ENCODE measurements around the gene TRAF3.
"Not testable (repeated sequence)": the region's sequence is repeated elsewhere in the genome, so short reads cannot be mapped to it uniquely, and the experiment has no call there.

Gene TRAF3

DNA sequence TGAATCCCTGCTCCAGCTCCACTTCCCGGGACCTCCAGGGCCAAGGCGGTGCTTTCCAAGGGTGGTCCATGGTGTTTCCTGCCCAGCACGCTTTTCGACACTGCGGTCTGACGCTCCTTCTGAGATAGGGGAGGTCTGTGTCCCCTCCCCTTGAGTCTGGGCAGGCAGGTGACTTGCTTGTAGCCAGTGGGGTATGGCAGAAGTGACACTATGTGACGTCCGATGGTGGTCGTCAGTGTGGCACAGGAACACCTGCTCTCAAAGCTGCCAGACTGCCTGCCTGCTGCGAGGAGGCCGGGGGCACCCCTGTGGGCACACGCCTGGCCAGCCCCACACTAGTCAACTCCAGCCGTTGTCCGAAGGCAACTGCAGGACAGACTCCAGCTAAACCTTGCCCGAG is 16.0 kb upstream of the TRAF3 start:
- TF ChIP-seq EZH2 (IDR thresholded peaks at IDR 0.05; ENCODE audit: borderline replicate concordance, low read depth, low read length, severe bottlenecking): no peak
- TF ChIP-seq, protein P1, sequence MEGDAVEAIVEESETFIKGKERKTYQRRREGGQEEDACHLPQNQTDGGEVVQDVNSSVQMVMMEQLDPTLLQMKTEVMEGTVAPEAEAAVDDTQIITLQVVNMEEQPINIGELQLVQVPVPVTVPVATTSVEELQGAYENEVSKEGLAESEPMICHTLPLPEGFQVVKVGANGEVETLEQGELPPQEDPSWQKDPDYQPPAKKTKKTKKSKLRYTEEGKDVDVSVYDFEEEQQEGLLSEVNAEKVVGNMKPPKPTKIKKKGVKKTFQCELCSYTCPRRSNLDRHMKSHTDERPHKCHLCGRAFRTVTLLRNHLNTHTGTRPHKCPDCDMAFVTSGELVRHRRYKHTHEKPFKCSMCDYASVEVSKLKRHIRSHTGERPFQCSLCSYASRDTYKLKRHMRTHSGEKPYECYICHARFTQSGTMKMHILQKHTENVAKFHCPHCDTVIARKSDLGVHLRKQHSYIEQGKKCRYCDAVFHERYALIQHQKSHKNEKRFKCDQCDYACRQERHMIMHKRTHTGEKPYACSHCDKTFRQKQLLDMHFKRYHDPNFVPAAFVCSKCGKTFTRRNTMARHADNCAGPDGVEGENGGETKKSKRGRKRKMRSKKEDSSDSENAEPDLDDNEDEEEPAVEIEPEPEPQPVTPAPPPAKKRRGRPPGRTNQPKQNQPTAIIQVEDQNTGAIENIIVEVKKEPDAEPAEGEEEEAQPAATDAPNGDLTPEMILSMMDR (IDR thresholded peaks at IDR 0.05; ENCODE audit: borderline replicate concordance, extremely low read depth, low read length, poor library complexity, severe bottlenecking): no peak
- no peak for DNase-seq
- H3K9ac ChIP-seq (ENCODE audit: low read depth, low read length): no peak overlapping the region

DNA sequence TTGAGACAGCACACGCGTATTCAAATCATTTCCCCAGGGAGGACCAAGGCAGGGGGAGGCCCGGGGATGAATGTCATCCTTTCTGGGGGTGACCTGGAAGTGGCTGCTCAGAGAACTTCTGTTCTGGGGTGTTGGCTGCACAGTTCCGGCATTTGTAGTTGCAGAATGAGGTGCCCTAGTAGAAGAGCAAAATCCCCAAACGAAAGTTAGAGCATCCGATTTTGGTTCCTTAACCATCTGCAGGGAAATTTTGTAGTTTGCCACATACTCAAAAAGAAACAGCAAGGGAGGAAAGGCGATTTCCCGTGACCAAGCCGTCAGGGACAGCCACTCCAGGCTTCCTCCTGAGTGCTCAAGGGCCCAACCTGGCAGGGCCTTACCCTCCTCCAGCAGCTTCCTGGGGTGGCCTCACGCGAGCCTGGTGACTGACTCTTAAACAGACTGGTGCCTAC is 13.0 kb upstream of the TRAF3 start:
- no peak for TF ChIP-seq EZH2 (IDR thresholded peaks at IDR 0.05; ENCODE audit: borderline replicate concordance, low read depth, low read length, severe bottlenecking)
- TF ChIP-seq, protein P1 (IDR thresholded peaks at IDR 0.05; ENCODE audit: borderline replicate concordance, extremely low read depth, low read length, poor library complexity, severe bottlenecking): no peak
- no peaks in the 10 kb centered on the region for H3K36me3 ChIP-seq (ENCODE audit: insufficient read depth, low read length)
- ATAC-seq (ENCODE audit: insufficient read depth, low read depth) (no peak), DNase-seq (no peak)
- no peak overlapping the region for H3K9ac ChIP-seq (ENCODE audit: low read depth, low read length)
- no peaks in the 10 kb centered on the region for H3K9me3 ChIP-seq (ENCODE audit: insufficient read depth, low read length, severe bottlenecking)
- no peak overlapping the region for H2AFZ ChIP-seq (ENCODE audit: low read depth, low read length)
- H3K27me3 ChIP-seq (ENCODE audit: insufficient read depth, low read length, poor library complexity): no peaks in the 10 kb centered on the region
- H3K79me2 ChIP-seq (ENCODE audit: insufficient read depth, low read length): no peaks in the 10 kb centered on the region
- no peak overlapping the region for H3K27ac ChIP-seq (ENCODE audit: low read length)
- no peak overlapping the region for H3K4me2 ChIP-seq (ENCODE audit: insufficient read depth, low read length)
- peaks cover 3% of the 10 kb centered on the region; the same call in 1 of the 2 replicates for H3K4me1 ChIP-seq (ENCODE audit: insufficient read depth, low read length)
- no peaks in the 10 kb centered on the region for H4K20me1 ChIP-seq (ENCODE audit: insufficient read depth, low read length)
- no peak overlapping the region for H3K4me3 ChIP-seq (ENCODE audit: low read depth in 1 of 2, low read length in 2 of 2)

More for the DNA sequence above, 16.0 kb upstream of the TRAF3 start:
- Histone ChIP-seq H3K4me2 (ENCODE audit: insufficient read depth, low read length) (no peak overlapping the region), H2AFZ (ENCODE audit: low read depth, low read length) (no peak overlapping the region), H3K9me3 (ENCODE audit: insufficient read depth, low read length, severe bottlenecking) (no peaks in the 10 kb centered on the region), H3K4me1 (ENCODE audit: insufficient read depth, low read length) (peaks cover 3% of the 10 kb centered on the region; the same call in 1 of the 2 replicates), H3K27me3 (ENCODE audit: insufficient read depth, low read length, poor library complexity) (no peaks in the 10 kb centered on the region), H3K4me3 (ENCODE audit: low read depth in 1 of 2, low read length in 2 of 2) (no peak overlapping the region), H3K27ac (ENCODE audit: low read length) (no peak overlapping the region), H4K20me1 (ENCODE audit: insufficient read depth, low read length) (no peaks in the 10 kb centered on the region), H3K36me3 (ENCODE audit: insufficient read depth, low read length) (no peaks in the 10 kb centered on the region), H3K79me2 (ENCODE audit: insufficient read depth, low read length) (no peaks in the 10 kb centered on the region)
- no peak for ATAC-seq (ENCODE audit: insufficient read depth, low read depth)

DNA sequence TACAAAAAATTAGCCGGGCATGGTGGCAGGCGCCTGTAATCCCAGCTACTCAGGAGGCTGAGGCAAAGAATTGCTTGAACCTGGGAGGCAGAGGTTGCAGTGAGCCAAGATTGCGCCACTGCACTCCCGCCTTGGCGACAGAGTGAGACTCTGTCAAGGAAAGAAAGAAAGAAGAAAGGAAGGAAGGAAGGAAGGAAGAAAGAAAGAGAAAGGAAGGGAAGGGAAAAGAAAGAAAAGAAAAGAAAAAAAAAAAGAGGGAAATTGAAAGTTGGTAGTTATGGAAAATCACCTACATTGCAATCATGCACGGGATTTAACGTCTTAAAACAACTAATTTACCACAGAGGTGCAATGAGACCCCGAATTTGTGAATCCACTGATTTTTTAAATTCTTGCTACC is 11.5 kb upstream of the TRAF3 start:
- H2AFZ ChIP-seq (ENCODE audit: low read depth, low read length); H3K4me1 ChIP-seq (ENCODE audit: insufficient read depth, low read length); H3K9me3 ChIP-seq (ENCODE audit: insufficient read depth, low read length, severe bottlenecking); H3K27me3 ChIP-seq (ENCODE audit: insufficient read depth, low read length, poor library complexity); H4K20me1 ChIP-seq (ENCODE audit: insufficient read depth, low read length); DNase-seq; H3K36me3 ChIP-seq (ENCODE audit: insufficient read depth, low read length); H3K4me2 ChIP-seq (ENCODE audit: insufficient read depth, low read length); H3K9ac ChIP-seq (ENCODE audit: low read depth, low read length); ATAC-seq (ENCODE audit: insufficient read depth, low read depth); H3K4me3 ChIP-seq (ENCODE audit: low read depth in 1 of 2, low read length in 2 of 2); H3K79me2 ChIP-seq (ENCODE audit: insufficient read depth, low read length); H3K27ac ChIP-seq (ENCODE audit: low read length): not testable (repeated sequence)

DNA sequence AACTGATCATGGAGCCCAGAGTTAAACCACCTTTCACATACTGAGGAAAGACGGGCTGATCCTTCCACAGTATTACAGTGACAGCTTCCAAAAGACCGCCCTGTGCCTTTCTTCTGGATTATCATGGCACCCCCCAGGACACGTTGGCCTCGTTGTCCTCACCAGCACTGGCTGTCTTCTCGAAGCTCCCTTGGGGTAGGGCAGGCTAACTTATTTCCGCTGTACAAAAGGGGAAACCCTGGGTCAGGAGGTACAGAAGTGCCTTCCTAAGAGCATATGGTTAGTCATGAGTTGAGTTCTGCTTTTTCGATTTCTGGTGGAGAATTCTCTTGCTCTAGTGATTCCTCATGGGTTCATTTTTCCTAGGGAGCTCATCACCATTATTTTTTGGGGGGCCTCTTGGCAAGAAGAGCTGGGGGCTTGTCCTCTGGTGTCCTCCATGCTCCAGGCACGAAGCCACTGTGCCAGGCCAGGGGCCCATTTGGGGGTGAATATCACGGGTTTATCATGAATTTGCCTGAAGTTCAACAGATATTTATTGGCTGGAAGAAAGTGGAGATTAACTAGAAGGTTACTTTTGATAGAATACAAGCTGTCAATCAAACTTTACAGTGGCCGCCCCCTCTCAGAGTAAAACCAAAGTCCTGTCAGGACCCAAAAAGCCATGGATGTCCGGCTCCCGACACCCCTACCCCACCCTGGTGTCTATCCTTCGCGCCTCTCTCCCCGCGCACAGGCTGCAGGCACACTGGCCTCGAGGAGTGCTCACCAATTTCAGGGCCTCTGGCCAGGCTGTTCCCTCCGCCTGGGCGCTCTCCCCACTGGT is 8.8 kb upstream of the TRAF3 start:
- DNase-seq: no peak
- ATAC-seq (ENCODE audit: insufficient read depth, low read depth): no peak
- Histone ChIP-seq H3K4me3 (ENCODE audit: low read depth in 1 of 2, low read length in 2 of 2) (no peak overlapping the region), H3K79me2 (ENCODE audit: insufficient read depth, low read length) (no peaks in the 10 kb centered on the region), H4K20me1 (ENCODE audit: insufficient read depth, low read length) (no peaks in the 10 kb centered on the region), H3K9me3 (ENCODE audit: insufficient read depth, low read length, severe bottlenecking) (no peaks in the 10 kb centered on the region), H3K4me1 (ENCODE audit: insufficient read depth, low read length) (no peaks in the 10 kb centered on the region), H3K27ac (ENCODE audit: low read length) (no peak overlapping the region), H3K27me3 (ENCODE audit: insufficient read depth, low read length, poor library complexity) (no peaks in the 10 kb centered on the region), H2AFZ (ENCODE audit: low read depth, low read length) (no peak overlapping the region), H3K9ac (ENCODE audit: low read depth, low read length) (no peak overlapping the region), H3K36me3 (ENCODE audit: insufficient read depth, low read length) (no peaks in the 10 kb centered on the region), H3K4me2 (ENCODE audit: insufficient read depth, low read length) (no peak overlapping the region)
- no peak for TF ChIP-seq EZH2 (IDR thresholded peaks at IDR 0.05; ENCODE audit: borderline replicate concordance, low read depth, low read length, severe bottlenecking)
- TF ChIP-seq, protein P1 (IDR thresholded peaks at IDR 0.05; ENCODE audit: borderline replicate concordance, extremely low read depth, low read length, poor library complexity, severe bottlenecking): no peak

Data from DND-41 (cell line).